ENCODE measurements around the gene SDF4.

DNA sequence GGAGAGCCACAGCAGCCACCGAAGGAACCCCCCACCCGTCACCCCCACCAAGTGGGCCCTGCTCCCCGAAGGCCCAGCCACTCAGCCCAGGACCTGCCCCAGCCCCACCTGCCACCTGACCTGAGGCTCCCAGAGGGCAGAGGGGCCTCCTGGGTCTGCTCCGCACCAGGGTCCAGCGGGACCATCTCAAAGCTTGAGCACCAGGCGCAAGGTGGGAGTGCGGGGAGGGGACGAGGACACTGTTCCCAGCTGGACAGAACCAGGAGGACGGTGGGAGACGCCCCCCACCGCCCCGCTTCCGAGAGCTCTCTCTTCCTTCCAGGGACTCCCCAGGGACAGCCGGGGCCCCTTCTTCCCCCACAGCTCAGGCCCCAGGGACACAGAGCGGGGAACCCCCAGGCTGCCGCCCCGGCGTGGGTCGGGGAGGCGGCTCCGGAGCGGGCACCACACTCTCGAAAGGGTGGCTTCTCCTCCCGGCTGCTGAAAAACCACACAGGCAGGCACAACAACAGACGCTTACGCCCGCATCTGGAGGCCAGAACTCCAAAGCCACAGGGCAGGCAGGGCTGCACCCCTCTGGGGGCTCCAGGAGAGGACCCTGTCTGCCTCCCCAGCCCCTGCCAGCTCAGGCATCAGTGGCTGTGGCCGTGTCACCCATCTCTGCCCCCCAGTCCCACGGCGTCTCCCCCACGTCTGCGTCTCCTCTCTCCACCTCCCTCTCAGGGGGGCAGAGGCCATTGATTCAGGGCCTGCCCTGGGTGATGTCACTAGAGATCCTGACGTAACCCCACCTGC is 60.1 kb downstream of the SDF4 start:
- TF ChIP-seq MAFK (IDR thresholded peaks at IDR 0.05; ENCODE audit: low read depth, low read length) (no peak), POLR2A (IDR thresholded peaks at IDR 0.05; ENCODE audit: low read depth, low read length) (no peak)
- TF ChIP-seq, protein P1, sequence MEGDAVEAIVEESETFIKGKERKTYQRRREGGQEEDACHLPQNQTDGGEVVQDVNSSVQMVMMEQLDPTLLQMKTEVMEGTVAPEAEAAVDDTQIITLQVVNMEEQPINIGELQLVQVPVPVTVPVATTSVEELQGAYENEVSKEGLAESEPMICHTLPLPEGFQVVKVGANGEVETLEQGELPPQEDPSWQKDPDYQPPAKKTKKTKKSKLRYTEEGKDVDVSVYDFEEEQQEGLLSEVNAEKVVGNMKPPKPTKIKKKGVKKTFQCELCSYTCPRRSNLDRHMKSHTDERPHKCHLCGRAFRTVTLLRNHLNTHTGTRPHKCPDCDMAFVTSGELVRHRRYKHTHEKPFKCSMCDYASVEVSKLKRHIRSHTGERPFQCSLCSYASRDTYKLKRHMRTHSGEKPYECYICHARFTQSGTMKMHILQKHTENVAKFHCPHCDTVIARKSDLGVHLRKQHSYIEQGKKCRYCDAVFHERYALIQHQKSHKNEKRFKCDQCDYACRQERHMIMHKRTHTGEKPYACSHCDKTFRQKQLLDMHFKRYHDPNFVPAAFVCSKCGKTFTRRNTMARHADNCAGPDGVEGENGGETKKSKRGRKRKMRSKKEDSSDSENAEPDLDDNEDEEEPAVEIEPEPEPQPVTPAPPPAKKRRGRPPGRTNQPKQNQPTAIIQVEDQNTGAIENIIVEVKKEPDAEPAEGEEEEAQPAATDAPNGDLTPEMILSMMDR (conservative IDR thresholded peaks at IDR 0.05; ENCODE audit: low read depth, low read length) = no peak

Data from IMR-90 (cell line).